OCI-LY1 (cell line): ENCODE measurements around the gene UCN2.

Experiments used
- H2AFZ ChIP-seq: fragments of 200-600 bp; sonication (generic), shearing (Covaris generic); 2 replicates; pipeline ENCODE4 v1.6.0; 2014; ENCODE audit warnings: antibody characterized with exemption, mild to moderate bottlenecking, low read length
- H3F3A ChIP-seq: fragments of 200-600 bp; sonication (generic), shearing (Covaris generic); 2 replicates; pipeline ENCODE4 v1.6.0; 2014; ENCODE audit warnings: mild to moderate bottlenecking, antibody characterized with exemption, low read length, moderate library complexity; ENCODE audit not compliant: insufficient read depth
- H3K27ac ChIP-seq: fragments of 200-600 bp; sonication (generic); 2 replicates; pipeline ENCODE4 v1.5.1; 2014; ENCODE audit warnings: low read length, mixed run types, mild to moderate bottlenecking, low read depth; ENCODE audit not compliant: poor library complexity, severe bottlenecking
- H3K27me3 ChIP-seq: fragments of 200-600 bp; sonication (generic); 2 replicates; pipeline ENCODE4 v1.6.0; 2014; ENCODE audit warnings: antibody characterized with exemption, mild to moderate bottlenecking, low read length, moderate library complexity; ENCODE audit not compliant: insufficient read depth
- H3K36me3 ChIP-seq: fragments of 200-600 bp; sonication (generic); 2 replicates; pipeline ENCODE4 v1.6.1; 2014; ENCODE audit warnings: mild to moderate bottlenecking, antibody characterized with exemption, low read length, moderate library complexity, mixed read lengths; ENCODE audit not compliant: insufficient read depth
- H3K4me1 ChIP-seq: fragments of 200-600 bp; sonication (generic); 2 replicates; pipeline ENCODE4 v1.5.1; 2014; ENCODE audit warnings: mild to moderate bottlenecking, low read length, moderate library complexity; ENCODE audit not compliant: insufficient read depth, severe bottlenecking
- H3K4me2 ChIP-seq: fragments of 200-600 bp; sonication (generic), shearing (Covaris generic); 2 replicates; pipeline ENCODE4 v1.6.1; 2014; ENCODE audit warnings: low read length
- H3K4me3 ChIP-seq: fragments of 200-600 bp; sonication (generic); 2 replicates; pipeline ENCODE4 v1.5.1; 2014; ENCODE audit warnings: low read length, low read depth, mild to moderate bottlenecking, mixed read lengths; ENCODE audit not compliant: poor library complexity, severe bottlenecking
- H3K79me2 ChIP-seq: fragments of 200-600 bp; shearing (Covaris generic); 2 replicates; pipeline ENCODE4 v1.6.1; 2016; ENCODE audit warnings: mixed run types, low read length, mixed read lengths; ENCODE audit not compliant: insufficient read depth
- H3K9ac ChIP-seq: fragments of 200-600 bp; sonication (generic), shearing (Covaris generic); 2 replicates; pipeline ENCODE4 v1.6.1; 2014; ENCODE audit warnings: mild to moderate bottlenecking, low read length, mixed read lengths
- H3K9me2 ChIP-seq: fragments of 200-600 bp; sonication (generic), shearing (Covaris generic); 2 replicates; pipeline ENCODE4 v1.6.1; 2014; ENCODE audit warnings: low read depth, mild to moderate bottlenecking, low read length, mixed read lengths
- H3K9me3 ChIP-seq: fragments of 200-600 bp; shearing (Covaris generic); 2 replicates; pipeline ENCODE4 v1.6.1; 2014; ENCODE audit warnings: low read length, mixed read lengths
- H4K20me1 ChIP-seq: fragments of 200-600 bp; sonication (generic), shearing (Covaris generic); 2 replicates; pipeline ENCODE4 v1.6.0; 2016; ENCODE audit warnings: mild to moderate bottlenecking, low read length; ENCODE audit not compliant: insufficient read depth
- CTCF ChIP-seq: fragments of 200-600 bp; sonication (generic), shearing (Covaris generic); IDR thresholded peaks from 2 replicates; pipeline ENCODE4 v1.5.1; 2017; ENCODE audit warnings: mild to moderate bottlenecking, antibody characterized with exemption, low read length, moderate library complexity, mixed read lengths
- EZH2 ChIP-seq: fragments of 200-600 bp; sonication (generic), shearing (Covaris generic); IDR thresholded peaks from 2 replicates; pipeline ENCODE4 v1.8.0; 2017; ENCODE audit warnings: borderline replicate concordance, mixed run types, mild to moderate bottlenecking, antibody characterized with exemption, low read length, moderate library complexity, mixed read lengths

The UCN2 gene

GRCh38 chr3:48518069-48518468 lies 45.5 kb downstream of the UCN2 start:
- no peak for TF ChIP-seq CTCF
- TF ChIP-seq EZH2 = no peak
- no peak overlapping the region for H3K4me2 ChIP-seq
- no peaks in the 10 kb centered on the region for H3K4me1 ChIP-seq
- H3F3A ChIP-seq = no peaks in the 10 kb centered on the region
- no peak overlapping the region for H3K4me3 ChIP-seq
- no peaks in the 10 kb centered on the region for H3K9me3 ChIP-seq
- no peaks in the 10 kb centered on the region for H4K20me1 ChIP-seq
- H3K9ac ChIP-seq = no peak overlapping the region
- no peak overlapping the region for H2AFZ ChIP-seq
- no peak overlapping the region for H3K27ac ChIP-seq
- no peaks in the 10 kb centered on the region for H3K79me2 ChIP-seq
- no peaks in the 10 kb centered on the region for H3K9me2 ChIP-seq
- no peaks in the 10 kb centered on the region for H3K27me3 ChIP-seq
- peaks cover 6% of the 10 kb centered on the region; the same call in 1 of the 2 replicates for H3K36me3 ChIP-seq

- H3K79me2 ChIP-seq = no peaks in the 10 kb centered on the region
- no peaks in the 10 kb centered on the region for H3K9me3 ChIP-seq
- no peak overlapping the region for H3K9ac ChIP-seq
- no peaks in the 10 kb centered on the region for H3K4me1 ChIP-seq
- H3F3A ChIP-seq = no peaks in the 10 kb centered on the region
- peaks cover 6% of the 10 kb centered on the region; the same call in 1 of the 2 replicates for H3K36me3 ChIP-seq
- H2AFZ ChIP-seq = no peak overlapping the region
- no peaks in the 10 kb centered on the region for H3K9me2 ChIP-seq
- H3K27me3 ChIP-seq = no peaks in the 10 kb centered on the region
- H3K27ac ChIP-seq = no peak overlapping the region
- no peak for TF ChIP-seq EZH2
- TF ChIP-seq CTCF = no peak
- H3K4me2 ChIP-seq = no peak overlapping the region
- H3K4me3 ChIP-seq = no peak overlapping the region
- H4K20me1 ChIP-seq = no peaks in the 10 kb centered on the region
Measured at GRCh38 chr3:48516571-48516970, 47.0 kb downstream of the UCN2 start.

GRCh38 chr3:48514431-48515227 lies 49.0 kb downstream of the UCN2 start:
- Histone ChIP-seq H3K9ac (no peak overlapping the region), H3K9me2 (no peaks in the 10 kb centered on the region), H3K4me2 (no peak overlapping the region), H3K4me1 (no peaks in the 10 kb centered on the region), H2AFZ (no peak overlapping the region), H3K9me3 (no peaks in the 10 kb centered on the region), H3K79me2 (no peaks in the 10 kb centered on the region), H3K27ac (no peak overlapping the region), H4K20me1 (no peaks in the 10 kb centered on the region), H3K4me3 (no peak overlapping the region), H3K36me3 (peaks cover 6% of the 10 kb centered on the region; the same call in 1 of the 2 replicates), H3F3A (no peaks in the 10 kb centered on the region), H3K27me3 (no peaks in the 10 kb centered on the region)
- no peak for TF ChIP-seq EZH2
- no peak for TF ChIP-seq CTCF
